Measurements from ENCODE around the gene CDCA4. TPM values are rescaled to one million over a fixed set of nuclear protein-coding genes. Genes with fewer than 3 reads are reported as not detected.

CDCA4 gene
- total RNA-seq, 4 donors from 2014 or later = 5.0 to 8.0 (median 6.0) TPM

- H3K27ac ChIP-seq (replicated peaks in 1 of 4) = peak overlapping the region; percentile 87 to 99 (median 94)
- no peaks in the 10 kb centered on the region for H3K36me3 ChIP-seq
- intact Hi-C loops (cut with DNase I) = loop anchor here (5.0 kb wide), 1 partner anchor 41 kb away; no protein-coding TSS in a partner anchor
- no peaks in the 10 kb centered on the region for H3K9me3 ChIP-seq
- DNase-seq (ENCODE audit: extremely low spot score) = no peak
- H3K27me3 ChIP-seq = no peaks in the 10 kb centered on the region
- peak overlapping the region; percentile 17 to 47 (median 28) for H3K4me3 ChIP-seq
- TF ChIP-seq POLR2A (IDR thresholded peaks at IDR 0.05; ENCODE audit: low read depth) (no peak), POLR2AphosphoS5 (IDR thresholded peaks at IDR 0.05) (peak; percentile 45 to 76), EP300 (IDR thresholded peaks at IDR 0.05) (no peak), CTCF (IDR thresholded peaks at IDR 0.05) (no peak)
- WGBS = 16% methylated on average over 22 of the region's 23 CpGs
- H3K4me1 ChIP-seq = peaks cover 80 to 100% (median 98%) of the 10 kb centered on the region in 4 donors
Observed at GRCh38 chr14:104973385-104974145, 47.3 kb downstream of the CDCA4 start.

GRCh38 chr14:104973135-104973384 is 47.8 kb downstream of the CDCA4 start:
- 14% methylated on average over 5 of the region's 12 CpGs for WGBS
- peak in 1 of 2 donors; percentile 76 for TF ChIP-seq POLR2AphosphoS5 (IDR thresholded peaks at IDR 0.05)
- no peak for TF ChIP-seq CTCF (IDR thresholded peaks at IDR 0.05)
- Histone ChIP-seq H3K36me3 (no peaks in the 10 kb centered on the region), H3K27me3 (peaks cover 0 to under 1% (median 0%) of the 10 kb centered on the region in 4 donors), H3K4me3 (peak overlapping the region; percentile 17 to 32 (median 24)), H3K4me1 (peaks cover 83 to 100% (median 100%) of the 10 kb centered on the region in 4 donors), H3K9me3 (no peaks in the 10 kb centered on the region), H3K27ac (replicated peaks in 1 of 4) (peak overlapping the region; percentile 87 to 99 (median 94))
- DNase-seq (ENCODE audit: extremely low spot score) = peak; percentile 96
- intact Hi-C loops (cut with DNase I) = loop anchor here (5.0 kb wide), 1 partner anchor 41 kb away; no protein-coding TSS in a partner anchor

- peaks cover 84 to 100% (median 100%) of the 10 kb centered on the region in 4 donors for H3K4me1 ChIP-seq
- peak overlapping the region; percentile 87 to 99 (median 94) for H3K27ac ChIP-seq (replicated peaks in 1 of 4)
- no peaks in the 10 kb centered on the region for H3K9me3 ChIP-seq
- no peak for TF ChIP-seq EP300 (IDR thresholded peaks at IDR 0.05)
- TF ChIP-seq POLR2AphosphoS5 (IDR thresholded peaks at IDR 0.05) = peak; percentile 47 to 60
- no peak for TF ChIP-seq POLR2A (IDR thresholded peaks at IDR 0.05; ENCODE audit: low read depth)
- intact Hi-C loops (cut with DNase I) = loop anchor here (5.0 kb wide), 1 partner anchor 40 kb away; no protein-coding TSS in a partner anchor
- H3K27me3 ChIP-seq = peaks cover 0 to 5% (median 0%) of the 10 kb centered on the region in 4 donors
- WGBS = 59% methylated on average over 20 of the region's 28 CpGs
- H3K36me3 ChIP-seq = no peaks in the 10 kb centered on the region
- no peak for DNase-seq (ENCODE audit: extremely low spot score)
- peak overlapping the region in 3 of 4 donors; percentile 17 to 32 (median 23) for H3K4me3 ChIP-seq
Observed at GRCh38 chr14:104972301-104973134, 48.4 kb downstream of the CDCA4 start.

GRCh38 chr14:104971447-104972240 is 49.2 kb downstream of the CDCA4 start:
- Histone ChIP-seq H3K27me3 (peaks cover 0 to 5% (median 0%) of the 10 kb centered on the region in 4 donors), H3K4me1 (peaks cover 84 to 100% (median 100%) of the 10 kb centered on the region in 4 donors), H3K27ac (replicated peaks in 1 of 4) (peak overlapping the region; percentile 87 to 99 (median 94)), H3K4me3 (no peak overlapping the region), H3K9me3 (no peaks in the 10 kb centered on the region), H3K36me3 (no peaks in the 10 kb centered on the region)
- TF ChIP-seq POLR2AphosphoS5 (IDR thresholded peaks at IDR 0.05) (no peak), EP300 (IDR thresholded peaks at IDR 0.05) (no peak), CTCF (IDR thresholded peaks at IDR 0.05) (no peak), POLR2A (IDR thresholded peaks at IDR 0.05; ENCODE audit: low read depth) (no peak)
- WGBS = 92% methylated on average over 4 of the region's 12 CpGs
- intact Hi-C loops (cut with DNase I) = loop anchor here (5.0 kb wide), 1 partner anchor 39 kb away; no protein-coding TSS in a partner anchor
- no peak for DNase-seq (ENCODE audit: extremely low spot score)

Measured in esophagus muscularis mucosa (tissue), 4 donors.